Pancreas (tissue), 10 donors: ENCODE data around the gene DNAJB2. TPM values are rescaled to one million over a fixed set of nuclear protein-coding genes. Genes with fewer than 3 reads are reported as not detected.

Experiments used
- ATAC-seq, 4 donors: fragments of 200-7000 bp; cut with Tn5 transposase; one replicate each; pipeline versions ENCODE4 v1.8.0 to v1.9.1; 2020; ENCODE audit warnings: mild to moderate bottlenecking in 4 of 4, moderate library complexity in 4 of 4
- DNase-seq, 6 donors: peaks; one replicate each; pipeline ENCODE4 v3.0.0-alpha.2; 2020
- FAIRE-seq: peaks from 2 replicates; lab custom pipeline; 2012; peaks lifted over from hg19 to GRCh38; lab: Jason Lieb, UNC
- H3K27ac ChIP-seq, 4 donors: fragments of 200-600 bp; sonication (generic); 1 replicate in 3 of 4; 2 replicates in 1 of 4; pipeline versions ENCODE4 v1.5.0 to v1.8.0; 2020
- H3K27me3 ChIP-seq, 4 donors: fragments of 200-600 bp; one replicate each; pipeline ENCODE4 v1.8.0; 2021
- H3K36me3 ChIP-seq, 3 donors: fragments of 200-600 bp; sonication (generic) in 1 of 3; one replicate each; pipeline versions ENCODE4 v1.5.0 to v1.8.0; 2020 to 2021
- H3K4me1 ChIP-seq, 3 donors: fragments of 200-600 bp; one replicate each; pipeline ENCODE4 v1.8.0; 2021
- H3K4me3 ChIP-seq, 4 donors: fragments of 200-600 bp; sonication (generic) in 2 of 4; one replicate each; pipeline versions ENCODE4 v1.5.0 to v1.8.0; 2020 to 2021
- H3K9me3 ChIP-seq, 4 donors: fragments of 200-600 bp; one replicate each; pipeline ENCODE4 v1.8.0; 2021
- WGBS, 2 donors: extraction: QIAGEN DNeasy Blood & Tissue Kit; methylation state at CpG; one replicate each; pipeline ENCODE4 v1.1.7; 2013; 5-methylcytosine and 5-hydroxymethylcytosine counted together
- intact Hi-C, 3 donors: fragments of 100-400 bp; cut with DNase I; formaldehyde crosslinking; loops; one replicate each; pipeline versions ENCODE4 v1.11.1 to v1.14.2; 2022
- polyA plus RNA-seq, 2 donors: library from polyadenylated mRNA; stranded (reverse); fragments of 200-250 nt; gene quantifications; one replicate each; pipeline ENCODE4 v1.2.3, GENCODE V29; 2013
- total RNA-seq, 6 donors: library from RNA; stranded (reverse); fragmentation: NEBNext Ultra II Directional in 4 of 6; extraction: Animal tissue kit (Norgen Biotek cat#: 25700) in 4 of 6; gene quantifications; one replicate each; pipeline versions ENCODE4 v1.2.1 to v1.2.4, GENCODE V29; 2021 to 2023
- TF ChIP-seq, protein P1 (sequence below), 4 donors: fragments of 200-600 bp; sonication (generic) in 3 of 4; IDR thresholded peaks; one replicate each; pipeline versions ENCODE4 v1.5.0 to v1.8.0; 2021; ENCODE audit warnings: antibody characterized with exemption in 4 of 4
- donor health status: healthy with polysubstance abuse.
- donor health status: DM: no; HTN: no; CAD: no; lungs with moderate emphysema.
- donor health status: DM: no; HTN: no; CAD: no.
- donor health status: control.
- donor health status: control.
- donor health status: Bipolar disorder and iron deficiency.
- donor health status: DM: yes; HTN: yes; CAD: no.
- donor health status: DM: no; HTN: no; CAD: no.
- donor health status: DM: no; HTN: no; CAD: no.
- donor health status: DM: yes; HTN: yes; CAD: no.

DNAJB2 gene
- total and polyA plus RNA-seq, 8 donors, result 44.5 to 96.3 (median 63.0) TPM

DNA sequence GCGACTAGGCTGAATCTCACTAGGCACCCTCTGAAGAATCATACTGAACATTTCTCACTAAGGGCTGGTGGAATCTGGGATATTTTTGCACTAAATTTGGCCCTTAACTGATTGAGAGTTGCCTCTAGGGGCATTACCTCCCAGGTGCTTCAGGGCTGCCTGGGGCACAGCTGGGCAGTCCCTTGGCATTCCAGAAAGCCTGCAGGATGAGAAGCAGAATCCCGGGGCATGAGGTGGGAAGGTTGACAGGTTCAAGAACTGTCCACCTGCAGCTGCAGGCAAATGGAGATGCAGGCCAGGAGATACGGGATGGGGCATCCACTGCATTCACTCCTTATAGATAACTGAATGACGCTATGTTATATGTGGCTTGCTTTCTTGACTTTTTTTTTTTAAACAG is 46.0 kb downstream of the DNAJB2 start:
- TF ChIP-seq, protein P1, sequence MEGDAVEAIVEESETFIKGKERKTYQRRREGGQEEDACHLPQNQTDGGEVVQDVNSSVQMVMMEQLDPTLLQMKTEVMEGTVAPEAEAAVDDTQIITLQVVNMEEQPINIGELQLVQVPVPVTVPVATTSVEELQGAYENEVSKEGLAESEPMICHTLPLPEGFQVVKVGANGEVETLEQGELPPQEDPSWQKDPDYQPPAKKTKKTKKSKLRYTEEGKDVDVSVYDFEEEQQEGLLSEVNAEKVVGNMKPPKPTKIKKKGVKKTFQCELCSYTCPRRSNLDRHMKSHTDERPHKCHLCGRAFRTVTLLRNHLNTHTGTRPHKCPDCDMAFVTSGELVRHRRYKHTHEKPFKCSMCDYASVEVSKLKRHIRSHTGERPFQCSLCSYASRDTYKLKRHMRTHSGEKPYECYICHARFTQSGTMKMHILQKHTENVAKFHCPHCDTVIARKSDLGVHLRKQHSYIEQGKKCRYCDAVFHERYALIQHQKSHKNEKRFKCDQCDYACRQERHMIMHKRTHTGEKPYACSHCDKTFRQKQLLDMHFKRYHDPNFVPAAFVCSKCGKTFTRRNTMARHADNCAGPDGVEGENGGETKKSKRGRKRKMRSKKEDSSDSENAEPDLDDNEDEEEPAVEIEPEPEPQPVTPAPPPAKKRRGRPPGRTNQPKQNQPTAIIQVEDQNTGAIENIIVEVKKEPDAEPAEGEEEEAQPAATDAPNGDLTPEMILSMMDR (IDR thresholded peaks at IDR 0.05), result no peak
- DNase-seq (no peak), FAIRE-seq (no peak), ATAC-seq (no peak)
- no peak overlapping the region for H3K4me3 ChIP-seq
- 58 to 70% methylated on average over 4 of the region's 4 CpGs for WGBS, 2 donors
- no peaks in the 10 kb centered on the region for H3K36me3 ChIP-seq
- no peaks in the 10 kb centered on the region for H3K27me3 ChIP-seq
- intact Hi-C loops, result no loop called here
- no peaks in the 10 kb centered on the region for H3K4me1 ChIP-seq
- no peaks in the 10 kb centered on the region for H3K9me3 ChIP-seq
- no peak overlapping the region for H3K27ac ChIP-seq

DNA sequence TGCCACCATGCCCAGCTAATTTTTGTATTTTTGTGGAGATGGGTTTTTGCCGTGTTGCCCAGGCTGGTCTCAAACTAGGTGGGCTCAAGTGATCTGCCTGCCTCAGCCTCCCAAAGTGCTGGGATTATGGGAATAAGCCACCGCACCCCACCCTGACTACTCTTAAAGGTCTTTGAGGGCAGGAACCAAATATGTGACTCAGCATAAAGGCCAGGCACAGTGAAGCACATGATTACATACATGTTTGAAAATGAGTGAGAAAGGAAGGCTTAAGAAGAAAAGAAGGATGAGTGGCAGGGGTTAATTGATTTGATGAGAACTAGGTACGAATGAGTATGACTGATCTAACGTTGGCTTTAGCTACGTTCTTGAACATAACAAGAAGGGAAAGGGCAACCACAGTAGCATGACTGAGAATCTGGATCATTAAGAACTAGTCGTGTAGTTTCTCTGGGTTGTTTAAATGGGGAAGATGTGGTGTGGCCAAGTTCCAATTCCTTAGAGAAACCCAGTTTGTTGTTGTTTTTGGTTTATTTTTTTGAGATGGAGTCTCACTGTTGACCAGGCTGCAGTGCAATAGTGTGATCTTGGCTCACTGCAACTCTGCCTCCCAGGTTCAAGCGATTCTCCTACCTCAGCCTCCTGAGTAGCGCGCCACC is 46.6 kb downstream of the DNAJB2 start:
- TF ChIP-seq, protein P1 (IDR thresholded peaks at IDR 0.05), result no peak
- DNase-seq, result no peak
- no peak overlapping the region for H3K27ac ChIP-seq
- no peaks in the 10 kb centered on the region for H3K36me3 ChIP-seq
- no peak for ATAC-seq
- FAIRE-seq, result no peak
- no peaks in the 10 kb centered on the region for H3K9me3 ChIP-seq
- no peak overlapping the region for H3K4me3 ChIP-seq
- WGBS, 2 donors, result 55 to 66% methylated on average over 9 of the region's 9 CpGs
- intact Hi-C loops, result no loop called here
- no peaks in the 10 kb centered on the region for H3K27me3 ChIP-seq
- no peaks in the 10 kb centered on the region for H3K4me1 ChIP-seq

DNA sequence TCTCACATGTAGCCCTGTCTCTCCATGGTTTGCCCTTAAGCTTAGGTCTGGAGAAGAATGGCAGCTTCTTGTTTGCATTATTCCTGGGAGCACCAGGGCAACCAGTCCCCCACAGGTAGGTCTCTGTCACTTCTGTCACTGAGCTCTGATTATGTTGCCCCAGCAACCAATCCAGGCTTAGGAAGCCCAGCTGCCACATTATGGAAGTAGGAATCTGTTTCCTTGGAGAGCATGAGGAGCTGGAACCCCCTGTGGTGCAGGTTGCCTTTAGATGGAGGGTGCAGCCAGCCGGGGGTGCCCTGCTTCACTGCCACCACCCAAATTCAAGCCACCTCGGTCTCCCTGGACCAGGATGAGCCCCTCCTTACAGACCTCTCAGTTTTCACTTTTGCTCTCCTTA is 48.6 kb downstream of the DNAJB2 start:
- intact Hi-C loops, result no loop called here
- DNase-seq (no peak), FAIRE-seq (no peak), ATAC-seq (peak in 3 of 4 donors; percentile 19 to 76 (median 68))
- Histone ChIP-seq H3K4me1 (no peaks in the 10 kb centered on the region), H3K36me3 (no peaks in the 10 kb centered on the region), H3K4me3 (no peak overlapping the region), H3K9me3 (no peaks in the 10 kb centered on the region), H3K27ac (no peak overlapping the region), H3K27me3 (peaks cover 0 to 13% (median 3%) of the 10 kb centered on the region in 4 donors)
- TF ChIP-seq, protein P1 (IDR thresholded peaks at IDR 0.05), result no peak
- 20 to 42% methylated on average over 2 of the region's 2 CpGs for WGBS, 2 donors

DNA sequence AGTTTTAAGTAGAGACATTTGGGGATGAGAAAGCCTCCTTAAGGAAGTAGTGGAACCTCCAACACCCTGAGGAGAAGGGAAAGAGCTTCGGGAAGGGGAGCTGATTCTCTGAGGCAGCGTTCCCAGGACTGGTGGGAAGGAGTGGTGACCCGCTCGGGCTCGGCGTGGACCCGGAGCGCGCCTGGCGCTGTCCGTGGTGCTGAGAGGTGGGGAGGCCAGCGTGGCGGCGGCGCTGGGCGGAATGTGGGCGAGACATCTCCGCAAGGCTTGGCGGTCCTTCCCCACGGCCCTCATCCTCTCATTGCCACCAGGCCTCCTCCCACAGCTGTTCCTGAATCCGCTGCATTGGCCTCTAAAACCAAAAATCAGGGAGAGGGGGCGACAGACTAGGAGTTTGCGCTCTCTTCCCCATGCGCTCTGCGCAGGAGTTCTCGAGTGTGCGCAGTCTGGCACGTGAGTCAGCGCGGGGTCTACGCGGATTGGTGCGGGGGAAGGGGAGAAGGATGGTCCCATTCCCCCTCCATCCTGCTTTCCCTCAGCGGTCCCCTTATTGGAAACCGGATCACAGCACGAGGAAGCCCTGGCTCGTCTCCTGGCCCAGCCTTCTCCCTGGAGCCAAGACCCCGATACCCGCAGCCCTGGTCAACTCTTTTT is 52.5 kb downstream of the DNAJB2 start:
- no peak for FAIRE-seq
- H3K27me3 ChIP-seq, result peaks cover 0 to 15% (median 3%) of the 10 kb centered on the region in 4 donors
- H3K36me3 ChIP-seq, result no peaks in the 10 kb centered on the region
- TF ChIP-seq, protein P1 (IDR thresholded peaks at IDR 0.05), result no peak
- no peak overlapping the region for H3K27ac ChIP-seq
- DNase-seq, result peak in 4 of 6 donors; percentile 19 to 72 (median 50)
- intact Hi-C loops, result no loop called here
- peak in 3 of 4 donors; percentile 59 to 89 (median 76) for ATAC-seq
- H3K4me1 ChIP-seq, result no peaks in the 10 kb centered on the region
- H3K4me3 ChIP-seq, result no peak overlapping the region
- H3K9me3 ChIP-seq, result no peaks in the 10 kb centered on the region
- 12 to 14% methylated on average over 39 of the region's 39 CpGs for WGBS, 2 donors

DNA sequence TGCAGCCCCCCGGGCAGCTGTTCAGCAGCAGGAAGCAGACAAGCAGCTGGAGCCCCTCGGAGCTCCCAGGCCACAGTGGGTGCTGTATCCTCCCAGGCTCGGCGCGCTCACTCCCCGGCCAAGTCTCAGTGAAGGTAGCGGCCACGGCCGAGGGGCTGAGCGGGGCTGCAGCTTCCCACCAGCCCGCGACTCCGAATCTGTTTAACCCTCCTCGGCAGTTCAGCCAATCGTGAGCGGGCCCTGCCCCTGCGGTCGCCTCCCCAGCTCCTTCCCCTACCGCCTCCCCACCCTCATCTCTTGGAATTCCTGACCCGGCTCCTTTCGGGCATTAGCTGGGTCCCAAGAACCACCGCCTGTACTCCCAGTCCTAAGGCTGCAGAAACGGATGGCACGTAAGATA is 53.4 kb downstream of the DNAJB2 start, which contains the start of gene RESP18:
Gene RESP18 (minus strand): TSS at position 203 of the 400 bp plus-strand sequence.
- DNase-seq (no peak), FAIRE-seq (no peak), ATAC-seq (no peak)
- Histone ChIP-seq H3K36me3 (no peaks in the 10 kb centered on the region), H3K9me3 (no peaks in the 10 kb centered on the region), H3K4me1 (no peaks in the 10 kb centered on the region), H3K4me3 (no peak within 1 kb of the TSS), H3K27me3 (peaks cover 0 to 24% (median 3%) of the 10 kb centered on the region in 4 donors), H3K27ac (no peak within 1 kb of the TSS)
- intact Hi-C loops, result no loop called here
- TF ChIP-seq, protein P1 (IDR thresholded peaks at IDR 0.05), result no peak
- WGBS, 2 donors, result 11 to 13% methylated on average over 24 of the region's 24 CpGs
